Measurements from ENCODE around the gene CACNA1E.

GRCh38 chr1:181538836-181539235 is 55.5 kb downstream of the CACNA1E start:
- TF ChIP-seq CTCF (IDR thresholded peaks at IDR 0.05) (no peak), POLR2A (IDR thresholded peaks at IDR 0.05) (no peak)
